B cell (primary cell): Measurements from ENCODE around the gene NOS1AP. TPM values are rescaled to one million over a fixed set of nuclear protein-coding genes. Genes with fewer than 3 reads are reported as not detected.

Experiments used
- ATAC-seq: fragments of 200-7000 bp; cut with Tn5 transposase; one replicate; pipeline ENCODE4 v1.10.0; 2021; ENCODE audit warnings: low read depth, mild to moderate bottlenecking, moderate number of reproducible peaks, moderate library complexity
- CTCF ChIA-PET: fragments of 350-600 bp; sonication (Branson Sonifier 250); formaldehyde crosslinking; loops from one replicate; lab custom pipeline; 2021; ENCODE audit warnings: antibody characterized with exemption, inconsistent platforms; lab: Charles Lee
- POLR2A ChIA-PET: fragments of 350-600 bp; sonication (Branson Sonifier 250); formaldehyde crosslinking; loops from one replicate; lab custom pipeline; 2021; ENCODE audit warnings: antibody characterized with exemption; lab: Charles Lee
- DNase-seq: peaks from one replicate; pipeline ENCODE4 v3.0.0; 2013
- H2AFZ ChIP-seq: 2 replicates; pipeline ENCODE4 v1.6.1; 2012; ENCODE audit warnings: mild to moderate bottlenecking, low read depth, low read length; ENCODE audit not compliant: insufficient read depth, poor library complexity, severe bottlenecking
- H3K27ac ChIP-seq, 2 donors: 1 replicate in 1 of 2; 2 replicates in 1 of 2; pipeline ENCODE4 v1.5.1; 2012 to 2013; ENCODE audit warnings: low read length in 2 of 2, mild to moderate bottlenecking in 2 of 2, moderate library complexity in 1 of 2
- H3K27me3 ChIP-seq, 4 experiments: fragments of 200-600 bp in 1 of 4; sonication (generic) in 1 of 4; replicated peaks in 1 of 4; 1 replicate in 2 of 4; 2 replicates in 2 of 4; pipeline versions ENCODE4 v1.6.1 to v1.7.0; 2013 to 2016; ENCODE audit warnings: low read length in 3 of 4, mild to moderate bottlenecking in 2 of 4, mixed read lengths in 1 of 4, moderate library complexity in 1 of 4; ENCODE audit not compliant: insufficient read depth in 4 of 4, control insufficient read depth in 3 of 4; ENCODE audit errors: control extremely low read depth in 1 of 4
- H3K36me3 ChIP-seq, 2 experiments: replicated peaks in 1 of 2; 1 replicate in 1 of 2; 2 replicates in 1 of 2; pipeline versions ENCODE4 v1.6.1 to v1.7.1; 2013; ENCODE audit warnings: low read length in 1 of 2; ENCODE audit not compliant: insufficient read depth in 2 of 2, control insufficient read depth in 1 of 2; ENCODE audit errors: control extremely low read depth in 1 of 2, extremely low read depth in 1 of 2
- H3K4me1 ChIP-seq, 2 donors: fragments of 200-600 bp in 1 of 2; sonication (generic) in 1 of 2; 1 replicate in 1 of 2; 2 replicates in 1 of 2; pipeline versions ENCODE4 v1.5.1 to v1.6.1; 2013 to 2017; ENCODE audit warnings: low read length in 2 of 2; ENCODE audit not compliant: control insufficient read depth in 2 of 2, insufficient read depth in 2 of 2
- H3K4me2 ChIP-seq: replicated peaks from 2 replicates; pipeline ENCODE3; 2012; ENCODE audit warnings: mild to moderate bottlenecking, low read depth, low read length; ENCODE audit not compliant: poor library complexity, severe bottlenecking
- H3K4me3 ChIP-seq, 5 experiments: fragments of 200-600 bp in 1 of 5; sonication (generic) in 1 of 5; 1 replicate in 3 of 5; 2 replicates in 2 of 5; pipeline versions ENCODE4 v1.5.1 to v1.7.0; 2011 to 2016; ENCODE audit warnings: low read length in 4 of 5, mild to moderate bottlenecking in 4 of 5, low read depth in 2 of 5, control low read depth in 1 of 5, moderate library complexity in 1 of 5; ENCODE audit not compliant: insufficient read depth in 1 of 5; ENCODE audit errors: control extremely low read depth in 1 of 5, extremely low read depth in 1 of 5
- H3K79me2 ChIP-seq: fragments of 200-600 bp; sonication (generic); one replicate; pipeline ENCODE4 v1.6.0; 2016; ENCODE audit warnings: low read length; ENCODE audit not compliant: control insufficient read depth, insufficient read depth
- H3K9ac ChIP-seq: fragments of 200-600 bp; sonication (generic); 2 replicates; pipeline ENCODE4 v1.6.1; 2017; ENCODE audit warnings: mild to moderate bottlenecking, low read length, moderate library complexity
- H3K9me3 ChIP-seq, 3 donors: one replicate each; pipeline versions ENCODE4 v1.6.1 to v1.7.1; 2013; ENCODE audit warnings: low read length in 2 of 3; ENCODE audit not compliant: control insufficient read depth in 2 of 3, insufficient read depth in 1 of 3; ENCODE audit errors: control extremely low read depth in 1 of 3
- H4K20me1 ChIP-seq: 2 replicates; pipeline ENCODE4 v1.6.0; 2012; ENCODE audit warnings: mild to moderate bottlenecking, low read length; ENCODE audit not compliant: insufficient read depth, control insufficient read depth, poor library complexity, severe bottlenecking
- H3K27ac Mint-ChIP-seq: one replicate; pipeline ENCODE4 v1.8.0; 2021; ENCODE audit warnings: mixed read lengths
- H3K27me3 Mint-ChIP-seq: one replicate; pipeline ENCODE4 v1.8.0; 2021; ENCODE audit warnings: mixed read lengths
- H3K4me1 Mint-ChIP-seq: one replicate; pipeline ENCODE4 v1.8.0; 2021; ENCODE audit warnings: mixed read lengths
- H3K4me3 Mint-ChIP-seq: one replicate; pipeline ENCODE4 v1.8.0; 2021; ENCODE audit warnings: mixed read lengths
- H3K9me3 Mint-ChIP-seq: one replicate; pipeline ENCODE4 v1.8.0; 2022; ENCODE audit warnings: mixed read lengths; ENCODE audit not compliant: insufficient read depth
- EZH2 ChIP-seq: IDR thresholded peaks from 2 replicates; pipeline ENCODE4 v1.6.1; 2012; ENCODE audit warnings: borderline replicate concordance, low read depth, mild to moderate bottlenecking, moderate library complexity, low read length; ENCODE audit not compliant: insufficient read depth, poor library complexity, severe bottlenecking
- WGBS: methylation state at CpG from one replicate; pipeline ENCODE4 v1.1.5; 2013; ENCODE audit warnings: missing lambda C conversion rate; ENCODE audit not compliant: insufficient coverage; 5-methylcytosine and 5-hydroxymethylcytosine counted together
- intact Hi-C: fragments of 100-400 bp; cut with micrococcal nuclease; formaldehyde crosslinking; loops from one replicate; pipeline ENCODE4 v1.10.0; 2022
- polyA plus RNA-seq: library from polyadenylated mRNA; depleted of rRNA; stranded (reverse); fragments of >200 nt; gene quantifications from 2 replicates; pipeline ENCODE4 v1.2.3, GENCODE V29; 2012
- total RNA-seq, 2 donors: library from RNA; stranded (reverse); fragments of 120-200 nt in 1 of 2; gene quantifications; 1 replicate in 1 of 2; 2 replicates in 1 of 2; pipeline versions ENCODE4 v1.2.3 to v1.2.4, GENCODE V29; 2013 to 2022
- TF ChIP-seq, protein P1 (sequence below): fragments of 200-600 bp; IDR thresholded peaks from one replicate; pipeline ENCODE4 v1.8.0; 2022; ENCODE audit warnings: antibody characterized with exemption, mild to moderate bottlenecking

NOS1AP gene
- total and polyA plus RNA-seq, 2 donors (not counting 1 experiment from before 2014, with no cell fraction given) = 0.32 TPM; not detected in 1

DNA sequence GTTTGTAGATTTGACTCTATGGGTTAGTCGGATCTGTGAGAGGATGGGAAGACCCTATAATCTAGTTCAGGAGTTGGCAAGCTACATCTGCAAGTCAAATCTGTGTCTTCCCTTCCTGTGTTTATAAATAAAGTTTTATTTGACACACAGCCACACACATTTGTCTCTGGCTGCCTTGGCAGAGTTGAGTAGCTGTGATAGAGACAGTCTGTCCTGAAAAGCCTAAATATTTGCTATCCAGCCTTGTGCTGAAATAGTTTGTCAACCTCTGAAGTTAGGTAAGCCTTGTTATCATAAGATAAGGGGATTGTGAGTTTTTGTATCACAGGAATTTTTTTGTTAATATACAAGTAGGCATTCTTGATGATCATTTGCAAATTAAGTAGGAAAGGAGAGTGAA lies 136.8 kb downstream of the NOS1AP start:
- H3K36me3 ChIP-seq = no peaks in the 10 kb centered on the region
- intact Hi-C loops = no loop called here
- Mint-ChIP-seq H3K9me3 (no peaks in the 10 kb centered on the region), H3K27me3 (peaks cover 46% of the 10 kb centered on the region), H3K4me1 (no peaks in the 10 kb centered on the region), H3K27ac (no peak overlapping the region), H3K4me3 (no peak overlapping the region)
- H3K27ac ChIP-seq = no peak overlapping the region
- H3K27me3 ChIP-seq = peaks cover 0 to 6% (median 0%) of the 10 kb centered on the region in 4 experiments
- ChIA-PET POLR2A (no interaction called here), CTCF (no interaction called here)
- no peak for ATAC-seq
- no peaks in the 10 kb centered on the region for H3K79me2 ChIP-seq
- no peak overlapping the region for H3K4me2 ChIP-seq
- DNase-seq = no peak
- TF ChIP-seq EZH2 = no peak
- TF ChIP-seq, protein P1, sequence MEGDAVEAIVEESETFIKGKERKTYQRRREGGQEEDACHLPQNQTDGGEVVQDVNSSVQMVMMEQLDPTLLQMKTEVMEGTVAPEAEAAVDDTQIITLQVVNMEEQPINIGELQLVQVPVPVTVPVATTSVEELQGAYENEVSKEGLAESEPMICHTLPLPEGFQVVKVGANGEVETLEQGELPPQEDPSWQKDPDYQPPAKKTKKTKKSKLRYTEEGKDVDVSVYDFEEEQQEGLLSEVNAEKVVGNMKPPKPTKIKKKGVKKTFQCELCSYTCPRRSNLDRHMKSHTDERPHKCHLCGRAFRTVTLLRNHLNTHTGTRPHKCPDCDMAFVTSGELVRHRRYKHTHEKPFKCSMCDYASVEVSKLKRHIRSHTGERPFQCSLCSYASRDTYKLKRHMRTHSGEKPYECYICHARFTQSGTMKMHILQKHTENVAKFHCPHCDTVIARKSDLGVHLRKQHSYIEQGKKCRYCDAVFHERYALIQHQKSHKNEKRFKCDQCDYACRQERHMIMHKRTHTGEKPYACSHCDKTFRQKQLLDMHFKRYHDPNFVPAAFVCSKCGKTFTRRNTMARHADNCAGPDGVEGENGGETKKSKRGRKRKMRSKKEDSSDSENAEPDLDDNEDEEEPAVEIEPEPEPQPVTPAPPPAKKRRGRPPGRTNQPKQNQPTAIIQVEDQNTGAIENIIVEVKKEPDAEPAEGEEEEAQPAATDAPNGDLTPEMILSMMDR = no peak
- H4K20me1 ChIP-seq = no peaks in the 10 kb centered on the region
- H3K4me1 ChIP-seq = no peaks in the 10 kb centered on the region
- no peak overlapping the region for H2AFZ ChIP-seq
- H3K9ac ChIP-seq = no peak overlapping the region
- no CpG with 5 or more reads among the region's 1 CpG for WGBS
- H3K4me3 ChIP-seq = no peak overlapping the region
- H3K9me3 ChIP-seq = no peaks in the 10 kb centered on the region

DNA sequence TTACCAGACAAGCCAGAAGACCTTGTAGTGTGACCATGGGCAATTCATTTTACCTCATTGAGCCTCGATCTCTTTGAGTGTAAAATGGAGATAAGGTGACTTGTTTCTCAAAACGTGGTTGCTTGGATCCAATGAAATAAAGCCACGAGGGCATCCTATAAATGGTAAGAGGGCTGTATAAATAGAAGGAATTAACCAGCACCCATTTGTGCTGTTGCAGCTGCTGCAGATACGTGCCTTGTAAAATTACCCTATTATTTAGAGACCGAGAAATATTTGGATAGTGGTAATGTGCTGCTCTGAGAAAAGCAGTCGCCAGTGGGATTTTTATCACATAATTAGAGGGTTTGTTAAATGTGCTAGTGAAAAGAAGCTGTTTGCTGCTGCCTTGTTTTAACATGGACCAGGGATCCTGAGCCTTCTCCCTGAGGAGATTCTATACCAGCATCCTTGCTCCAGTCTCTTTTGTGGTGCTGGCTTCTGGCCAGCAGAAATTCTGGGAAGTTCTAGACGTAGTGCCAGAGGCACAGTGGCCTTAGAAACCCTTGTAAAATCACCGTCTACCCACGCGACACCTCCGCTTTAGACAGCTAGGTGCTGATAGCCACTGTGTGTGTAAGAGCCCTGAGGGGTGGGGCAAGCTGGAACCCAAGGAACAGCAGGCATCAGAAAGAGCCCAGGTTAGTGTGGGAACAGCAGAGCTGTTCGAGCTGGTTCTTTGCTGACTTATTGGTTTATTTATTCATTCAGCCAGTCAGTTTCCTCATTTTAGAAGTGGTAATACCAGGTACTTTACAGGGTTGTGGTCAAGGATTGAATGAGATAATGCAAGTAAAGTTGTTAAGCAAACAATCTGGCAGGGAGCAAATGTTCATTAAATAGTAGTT lies 137.5 kb downstream of the NOS1AP start:
- Histone ChIP-seq H4K20me1 (no peaks in the 10 kb centered on the region), H3K27me3 (peaks cover 0 to 6% (median 0%) of the 10 kb centered on the region in 4 experiments), H3K79me2 (no peaks in the 10 kb centered on the region), H3K27ac (no peak overlapping the region), H3K9ac (no peak overlapping the region), H2AFZ (no peak overlapping the region), H3K4me2 (no peak overlapping the region), H3K4me1 (no peaks in the 10 kb centered on the region), H3K4me3 (no peak overlapping the region), H3K36me3 (no peaks in the 10 kb centered on the region), H3K9me3 (no peaks in the 10 kb centered on the region)
- H3K4me1 Mint-ChIP-seq = no peaks in the 10 kb centered on the region
- ATAC-seq = no peak
- H3K4me3 Mint-ChIP-seq = no peak overlapping the region
- DNase-seq = no peak
- WGBS = 81% methylated on average over 10 of the region's 12 CpGs
- H3K27me3 Mint-ChIP-seq = peaks cover 41% of the 10 kb centered on the region
- TF ChIP-seq, protein P1 = no peak
- no peak for TF ChIP-seq EZH2
- ChIA-PET CTCF (no interaction called here), POLR2A (no interaction called here)
- no peak overlapping the region for H3K27ac Mint-ChIP-seq
- intact Hi-C loops = no loop called here
- no peaks in the 10 kb centered on the region for H3K9me3 Mint-ChIP-seq
